Measurements from ENCODE around the gene WDR72. TPM values are rescaled to one million over a fixed set of nuclear protein-coding genes. Genes with fewer than 3 reads are reported as not detected.

WDR72 gene
- polyA plus RNA-seq, 1 donor, result 0.09 TPM

GRCh38 chr15:53527996-53528395 is 231.5 kb downstream of the WDR72 start:
- no peak for DNase-seq

- no peak for DNase-seq
Measured at GRCh38 chr15:53525894-53526293, 233.6 kb downstream of the WDR72 start.

GRCh38 chr15:53522991-53523390 is 236.5 kb downstream of the WDR72 start:
- no peak for DNase-seq

- DNase-seq, result no peak
Measured at GRCh38 chr15:53520996-53521395, 238.5 kb downstream of the WDR72 start.

- no peak for DNase-seq
Measured at GRCh38 chr15:53513431-53513830, 246.0 kb downstream of the WDR72 start.

GRCh38 chr15:53512029-53512428 is 247.4 kb downstream of the WDR72 start:
- no peak for DNase-seq

- DNase-seq, result no peak
Measured at GRCh38 chr15:53511175-53511574, 248.3 kb downstream of the WDR72 start.

- DNase-seq, result no peak
Measured at GRCh38 chr15:53506370-53506769, 253.1 kb downstream of the WDR72 start.

- no peak for DNase-seq
Measured at GRCh38 chr15:53498996-53499395, 260.5 kb downstream of the WDR72 start.

GRCh38 chr15:53490341-53490740 is 269.1 kb downstream of the WDR72 start:
- DNase-seq, result no peak

GRCh38 chr15:53482055-53482454 is 277.4 kb downstream of the WDR72 start:
- no peak for DNase-seq

GRCh38 chr15:53477981-53478766 is 281.3 kb downstream of the WDR72 start:
- DNase-seq, result no peak

GRCh38 chr15:53473886-53474285 is 285.6 kb downstream of the WDR72 start:
- no peak for DNase-seq

- DNase-seq, result no peak
Measured at GRCh38 chr15:53473435-53473834, 286.0 kb downstream of the WDR72 start.

- DNase-seq, result no peak
Measured at GRCh38 chr15:53472883-53473282, 286.6 kb downstream of the WDR72 start.

GRCh38 chr15:53472210-53472609 is 287.3 kb downstream of the WDR72 start:
- no peak for DNase-seq

GRCh38 chr15:53470743-53471142 is 288.7 kb downstream of the WDR72 start:
- no peak for DNase-seq

GRCh38 chr15:53469422-53469821 is 290.0 kb downstream of the WDR72 start:
- DNase-seq, result no peak

Other genes with a start within 250 kb of the WDR72 start
- gene UNC13C, start 218.8 kb upstream of the WDR72 start, polyA plus RNA-seq (ENCODE audit: insufficient read length), result 4.8 TPM